ENCODE measurements around the gene KIFC1.
"Not testable (repeated sequence)": the region's sequence is repeated elsewhere in the genome, so short reads cannot be mapped to it uniquely, and the experiment has no call there.

The KIFC1 gene, protein sequence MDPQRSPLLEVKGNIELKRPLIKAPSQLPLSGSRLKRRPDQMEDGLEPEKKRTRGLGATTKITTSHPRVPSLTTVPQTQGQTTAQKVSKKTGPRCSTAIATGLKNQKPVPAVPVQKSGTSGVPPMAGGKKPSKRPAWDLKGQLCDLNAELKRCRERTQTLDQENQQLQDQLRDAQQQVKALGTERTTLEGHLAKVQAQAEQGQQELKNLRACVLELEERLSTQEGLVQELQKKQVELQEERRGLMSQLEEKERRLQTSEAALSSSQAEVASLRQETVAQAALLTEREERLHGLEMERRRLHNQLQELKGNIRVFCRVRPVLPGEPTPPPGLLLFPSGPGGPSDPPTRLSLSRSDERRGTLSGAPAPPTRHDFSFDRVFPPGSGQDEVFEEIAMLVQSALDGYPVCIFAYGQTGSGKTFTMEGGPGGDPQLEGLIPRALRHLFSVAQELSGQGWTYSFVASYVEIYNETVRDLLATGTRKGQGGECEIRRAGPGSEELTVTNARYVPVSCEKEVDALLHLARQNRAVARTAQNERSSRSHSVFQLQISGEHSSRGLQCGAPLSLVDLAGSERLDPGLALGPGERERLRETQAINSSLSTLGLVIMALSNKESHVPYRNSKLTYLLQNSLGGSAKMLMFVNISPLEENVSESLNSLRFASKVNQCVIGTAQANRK

DNA sequence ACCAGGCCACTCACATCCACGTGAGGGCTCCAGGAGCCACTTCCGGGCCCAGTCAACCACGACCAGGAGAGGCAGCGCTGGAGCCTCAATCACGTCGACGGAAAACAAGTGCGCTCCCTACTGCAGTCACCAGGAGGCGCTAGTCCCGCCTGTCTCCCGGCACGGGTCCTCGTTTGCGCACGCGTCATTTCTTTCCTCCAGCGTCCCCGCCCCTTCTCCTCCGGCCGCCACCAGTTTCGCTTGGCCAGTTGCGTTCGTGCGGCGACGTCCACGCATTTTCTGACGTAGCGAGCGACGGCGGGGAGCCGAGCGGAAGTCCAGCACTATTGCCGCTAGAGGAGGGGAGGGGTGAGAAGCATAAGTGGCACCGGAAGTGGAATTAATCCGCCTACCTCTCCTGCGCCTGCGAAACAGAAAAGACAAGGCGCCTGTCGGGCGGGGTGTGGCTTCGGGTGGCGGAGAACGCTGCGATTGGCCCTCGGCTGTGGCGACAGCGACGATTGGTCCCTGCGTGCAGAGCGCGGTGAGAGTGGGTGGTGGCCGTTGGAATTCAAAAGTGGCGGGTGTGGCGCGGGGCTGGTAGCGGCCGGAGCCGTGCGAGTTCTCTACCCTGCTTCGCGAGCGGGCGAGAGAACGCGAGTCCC, at the start of gene KIFC1:
Gene KIFC1 (plus strand): TSS at position 546 of the 644 bp plus-strand sequence. CDS start 163 bp downstream, outside the sequence.
- H3K36me3 ChIP-seq (ENCODE audit: control insufficient read depth in 1 of 2, insufficient read depth in 2 of 2, low read length in 2 of 2), result no peaks in the 10 kb centered on the region
- peaks cover 0 to 7% of the 10 kb centered on the region in 2 donors for H3K4me1 ChIP-seq (ENCODE audit: control insufficient read depth in 1 of 2, insufficient read depth in 2 of 2, low read length in 2 of 2)
- H3K9me3 ChIP-seq (ENCODE audit: control insufficient read depth in 1 of 2, low read length in 2 of 2), result no peaks in the 10 kb centered on the region
- H3K4me3 ChIP-seq (ENCODE audit: low read depth in 1 of 2, low read length in 2 of 2), result peak within 1 kb of the TSS; percentile 67 to 81
- H3K27me3 ChIP-seq (ENCODE audit: low read depth, low read length), result no peaks in the 10 kb centered on the region
- H3K27ac ChIP-seq (ENCODE audit: low read length), result peak within 1 kb of the TSS; percentile 83

DNA sequence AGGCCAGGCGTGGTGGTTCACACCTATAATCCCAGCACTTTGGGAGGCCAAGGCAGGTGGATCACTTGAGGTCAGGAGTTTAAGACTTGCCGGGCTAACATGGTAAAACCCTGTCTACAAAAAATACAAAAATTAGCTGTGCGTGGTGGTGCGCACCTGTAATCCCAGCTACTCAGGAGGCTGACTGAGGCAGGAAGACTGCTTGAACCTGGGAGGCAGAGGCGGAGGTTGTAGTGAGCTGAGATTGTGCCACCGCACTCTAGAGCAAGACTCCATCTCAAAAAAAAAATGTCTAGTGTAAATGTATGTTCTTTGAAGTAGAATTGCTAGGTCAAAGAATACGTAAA, 48.0 kb upstream of the KIFC1 start:
- not testable (repeated sequence) for H3K27ac ChIP-seq (ENCODE audit: low read length); H3K36me3 ChIP-seq (ENCODE audit: control insufficient read depth in 1 of 2, insufficient read depth in 2 of 2, low read length in 2 of 2)

DNA sequence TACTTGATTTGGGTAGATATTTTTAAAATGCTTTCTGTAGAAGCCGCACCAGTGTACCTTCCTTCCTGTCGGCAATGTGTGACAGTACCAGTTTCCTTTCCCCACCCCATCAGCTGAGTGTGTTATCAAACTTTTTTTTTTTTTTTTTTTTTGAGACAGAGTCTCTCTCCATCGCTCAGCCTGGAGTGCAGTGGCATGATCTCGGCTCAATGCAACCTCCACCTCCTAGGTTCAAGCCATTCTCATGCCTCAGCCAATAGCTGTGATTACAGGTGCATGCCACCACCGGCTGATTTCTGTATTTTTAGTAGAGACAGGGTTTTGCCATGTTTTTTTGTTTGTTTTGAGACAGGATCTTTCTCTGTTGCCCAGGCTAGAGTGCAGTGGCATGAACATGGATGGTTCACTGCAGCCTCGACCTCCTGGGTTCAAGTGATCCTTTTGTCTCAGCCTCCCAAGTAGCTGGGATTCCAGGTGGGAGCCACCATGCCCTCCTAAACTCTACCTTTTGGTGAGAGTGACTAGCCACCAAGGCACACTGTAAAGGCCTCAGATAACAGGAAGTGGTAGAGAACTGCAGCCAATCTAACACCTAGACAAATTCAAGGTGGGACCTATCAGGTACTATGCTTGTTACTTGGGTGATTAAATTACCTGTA, 47.5 kb upstream of the KIFC1 start:
- Histone ChIP-seq H3K36me3 (ENCODE audit: control insufficient read depth in 1 of 2, insufficient read depth in 2 of 2, low read length in 2 of 2) (no peaks in the 10 kb centered on the region), H3K27me3 (ENCODE audit: low read depth, low read length) (no peaks in the 10 kb centered on the region), H3K9me3 (ENCODE audit: control insufficient read depth in 1 of 2, low read length in 2 of 2) (no peaks in the 10 kb centered on the region), H3K4me3 (ENCODE audit: low read depth in 1 of 2, low read length in 2 of 2) (no peak overlapping the region), H3K27ac (ENCODE audit: low read length) (no peak overlapping the region), H3K4me1 (ENCODE audit: control insufficient read depth in 1 of 2, insufficient read depth in 2 of 2, low read length in 2 of 2) (peaks cover 0 to 4% of the 10 kb centered on the region in 2 donors)

More for the DNA sequence above, 48.0 kb upstream of the KIFC1 start:
- not testable (repeated sequence) for H3K4me3 ChIP-seq (ENCODE audit: low read depth in 1 of 2, low read length in 2 of 2); H3K27me3 ChIP-seq (ENCODE audit: low read depth, low read length); H3K4me1 ChIP-seq (ENCODE audit: control insufficient read depth in 1 of 2, insufficient read depth in 2 of 2, low read length in 2 of 2); H3K9me3 ChIP-seq (ENCODE audit: control insufficient read depth in 1 of 2, low read length in 2 of 2)

DNA sequence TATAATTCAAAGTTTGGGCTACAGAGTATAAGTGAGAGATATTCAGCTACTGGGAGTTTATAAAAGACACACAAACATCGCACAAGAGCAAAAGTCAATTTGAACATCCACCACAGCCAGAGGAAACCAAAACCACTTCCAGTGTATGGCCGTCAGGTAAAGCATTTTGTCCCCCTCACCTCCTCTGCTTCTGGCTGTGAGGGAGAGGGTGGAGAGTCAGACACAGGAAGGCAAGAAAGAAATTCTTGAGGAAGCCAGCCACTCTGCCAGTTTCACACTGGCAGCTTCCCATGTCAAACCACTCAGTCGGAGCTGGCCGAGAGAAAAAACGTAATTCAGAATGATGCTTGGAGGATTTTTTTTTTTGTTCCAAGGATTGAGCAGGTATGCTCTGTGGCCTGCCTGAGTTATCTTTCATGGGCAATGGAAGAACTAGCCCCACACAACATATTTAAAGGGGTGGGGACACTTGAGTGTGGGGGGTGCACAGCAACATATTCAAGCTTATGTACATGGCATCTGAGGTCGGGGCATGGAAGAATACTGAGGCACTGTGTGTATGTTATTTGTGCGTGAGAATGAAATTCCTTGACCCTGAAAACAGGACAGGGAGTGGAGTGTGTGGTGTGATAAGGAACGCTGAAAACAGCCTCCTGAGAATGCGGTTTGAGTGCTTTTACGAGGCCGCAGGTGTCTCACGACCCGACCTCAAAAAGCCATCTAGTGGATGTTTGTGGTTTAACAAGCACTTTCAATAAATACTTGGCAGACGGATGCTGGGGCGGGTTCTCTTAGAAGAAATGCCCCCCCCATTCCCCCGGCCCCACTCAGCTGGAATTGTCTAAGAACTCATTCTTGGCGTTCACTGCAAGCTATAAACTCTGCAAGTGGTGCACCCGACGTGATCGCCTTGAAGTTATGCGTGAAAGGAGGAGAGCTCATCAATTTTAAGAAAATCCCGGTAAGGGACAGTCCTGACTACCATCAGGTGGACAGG, 46.6 kb upstream of the KIFC1 start:
- no peak overlapping the region for H3K27ac ChIP-seq (ENCODE audit: low read length)
- no peak overlapping the region for H3K4me3 ChIP-seq (ENCODE audit: low read depth in 1 of 2, low read length in 2 of 2)
- H3K4me1 ChIP-seq (ENCODE audit: control insufficient read depth in 1 of 2, insufficient read depth in 2 of 2, low read length in 2 of 2), result peaks cover 0 to 4% of the 10 kb centered on the region in 2 donors
- no peaks in the 10 kb centered on the region for H3K9me3 ChIP-seq (ENCODE audit: control insufficient read depth in 1 of 2, low read length in 2 of 2)
- no peaks in the 10 kb centered on the region for H3K36me3 ChIP-seq (ENCODE audit: control insufficient read depth in 1 of 2, insufficient read depth in 2 of 2, low read length in 2 of 2)
- no peaks in the 10 kb centered on the region for H3K27me3 ChIP-seq (ENCODE audit: low read depth, low read length)

DNA sequence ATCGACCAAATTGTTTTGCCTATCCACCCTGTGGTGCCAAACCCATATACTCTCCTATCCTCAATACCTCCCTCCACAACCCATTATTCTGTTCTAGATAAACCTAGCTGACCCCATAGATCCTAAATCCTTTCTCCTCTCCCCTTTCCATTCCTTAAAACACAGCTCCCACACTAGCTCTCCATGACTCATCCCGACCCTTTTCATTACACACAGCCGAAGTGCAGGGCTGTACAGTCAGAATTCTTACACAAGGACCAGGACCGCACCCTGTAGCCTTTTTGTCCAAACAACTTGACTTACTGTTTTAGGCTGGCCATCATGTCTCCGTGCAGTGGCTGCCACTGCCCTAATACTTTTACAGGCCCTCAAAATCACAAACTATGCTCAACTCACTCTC, 44.7 kb upstream of the KIFC1 start:
- not testable (repeated sequence) for H3K4me3 ChIP-seq (ENCODE audit: low read depth in 1 of 2, low read length in 2 of 2); H3K4me1 ChIP-seq (ENCODE audit: control insufficient read depth in 1 of 2, insufficient read depth in 2 of 2, low read length in 2 of 2); H3K9me3 ChIP-seq (ENCODE audit: control insufficient read depth in 1 of 2, low read length in 2 of 2); H3K27ac ChIP-seq (ENCODE audit: low read length); H3K27me3 ChIP-seq (ENCODE audit: low read depth, low read length); H3K36me3 ChIP-seq (ENCODE audit: control insufficient read depth in 1 of 2, insufficient read depth in 2 of 2, low read length in 2 of 2)

DNA sequence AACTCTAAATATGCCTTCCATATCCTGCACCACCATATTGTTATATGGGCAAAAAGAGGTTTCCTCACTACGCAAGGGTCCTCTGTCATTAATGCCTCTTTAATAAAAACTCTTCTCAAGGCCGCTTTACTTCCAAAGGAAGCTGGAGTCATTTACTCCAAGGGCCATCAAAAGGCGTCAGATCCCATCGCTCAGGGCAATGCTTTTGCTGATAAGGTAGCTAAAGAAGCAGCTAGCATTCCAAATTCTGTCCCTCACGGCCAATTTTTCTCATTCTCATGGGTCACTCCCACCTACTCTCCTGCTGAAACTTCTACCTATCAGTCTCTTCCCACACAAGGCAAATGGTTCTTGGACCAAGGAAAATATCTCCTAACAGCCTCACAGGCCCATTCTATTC, 43.8 kb upstream of the KIFC1 start:
- H3K9me3 ChIP-seq (ENCODE audit: control insufficient read depth in 1 of 2, low read length in 2 of 2), result no peaks in the 10 kb centered on the region
- no peaks in the 10 kb centered on the region for H3K36me3 ChIP-seq (ENCODE audit: control insufficient read depth in 1 of 2, insufficient read depth in 2 of 2, low read length in 2 of 2)
- H3K27ac ChIP-seq (ENCODE audit: low read length), result no peak overlapping the region
- no peaks in the 10 kb centered on the region for H3K27me3 ChIP-seq (ENCODE audit: low read depth, low read length)
- no peak overlapping the region for H3K4me3 ChIP-seq (ENCODE audit: low read depth in 1 of 2, low read length in 2 of 2)
- H3K4me1 ChIP-seq (ENCODE audit: control insufficient read depth in 1 of 2, insufficient read depth in 2 of 2, low read length in 2 of 2), result peaks cover 0 to 4% of the 10 kb centered on the region in 2 donors

DNA sequence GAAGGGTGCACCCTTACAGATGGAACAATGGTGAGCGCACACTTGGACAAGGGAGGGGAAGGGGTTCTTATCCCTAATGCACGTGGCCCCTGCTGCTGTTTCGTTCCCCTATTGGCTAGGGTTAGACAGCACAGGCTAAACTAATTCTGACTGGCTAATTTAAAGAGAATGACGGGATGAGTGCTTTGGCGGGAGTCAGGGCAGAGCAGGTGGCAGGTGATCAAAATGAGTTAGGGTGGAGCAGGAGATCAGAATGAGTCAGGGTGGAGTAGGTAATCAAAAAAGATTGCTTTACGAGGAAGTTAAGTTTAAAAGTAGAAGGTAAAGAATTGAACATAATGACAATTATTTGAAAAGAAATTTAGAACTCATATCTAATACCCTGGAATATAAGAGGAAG, 35.8 kb upstream of the KIFC1 start:
- not testable (repeated sequence) for H3K4me3 ChIP-seq (ENCODE audit: low read depth in 1 of 2, low read length in 2 of 2); H3K27me3 ChIP-seq (ENCODE audit: low read depth, low read length); H3K9me3 ChIP-seq (ENCODE audit: control insufficient read depth in 1 of 2, low read length in 2 of 2); H3K27ac ChIP-seq (ENCODE audit: low read length); H3K36me3 ChIP-seq (ENCODE audit: control insufficient read depth in 1 of 2, insufficient read depth in 2 of 2, low read length in 2 of 2); H3K4me1 ChIP-seq (ENCODE audit: control insufficient read depth in 1 of 2, insufficient read depth in 2 of 2, low read length in 2 of 2)

DNA sequence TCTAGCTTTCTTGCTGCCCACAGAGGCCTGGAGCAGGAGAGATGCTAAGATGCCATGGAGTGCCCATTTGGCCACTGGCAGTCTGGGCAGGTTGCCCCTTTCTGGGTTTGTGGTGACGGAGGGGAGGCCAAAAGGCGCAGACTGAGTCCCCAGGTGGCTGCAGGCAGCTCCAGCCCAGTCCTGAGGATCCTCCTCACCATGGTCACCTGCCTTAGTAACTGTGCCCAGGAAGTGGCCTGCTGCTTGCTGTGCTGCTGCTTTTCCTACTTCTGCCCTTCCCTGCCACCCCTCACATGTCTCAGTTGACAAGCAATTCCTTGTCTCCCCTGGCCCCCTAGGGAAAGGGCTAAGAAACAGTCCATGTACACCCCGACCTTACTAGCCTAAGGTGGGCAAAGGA, 35.3 kb upstream of the KIFC1 start:
- Histone ChIP-seq H3K4me1 (ENCODE audit: control insufficient read depth in 1 of 2, insufficient read depth in 2 of 2, low read length in 2 of 2) (no peaks in the 10 kb centered on the region), H3K27me3 (ENCODE audit: low read depth, low read length) (no peaks in the 10 kb centered on the region), H3K36me3 (ENCODE audit: control insufficient read depth in 1 of 2, insufficient read depth in 2 of 2, low read length in 2 of 2) (no peaks in the 10 kb centered on the region), H3K4me3 (ENCODE audit: low read depth in 1 of 2, low read length in 2 of 2) (no peak overlapping the region), H3K27ac (ENCODE audit: low read length) (no peak overlapping the region), H3K9me3 (ENCODE audit: control insufficient read depth in 1 of 2, low read length in 2 of 2) (no peaks in the 10 kb centered on the region)

DNA sequence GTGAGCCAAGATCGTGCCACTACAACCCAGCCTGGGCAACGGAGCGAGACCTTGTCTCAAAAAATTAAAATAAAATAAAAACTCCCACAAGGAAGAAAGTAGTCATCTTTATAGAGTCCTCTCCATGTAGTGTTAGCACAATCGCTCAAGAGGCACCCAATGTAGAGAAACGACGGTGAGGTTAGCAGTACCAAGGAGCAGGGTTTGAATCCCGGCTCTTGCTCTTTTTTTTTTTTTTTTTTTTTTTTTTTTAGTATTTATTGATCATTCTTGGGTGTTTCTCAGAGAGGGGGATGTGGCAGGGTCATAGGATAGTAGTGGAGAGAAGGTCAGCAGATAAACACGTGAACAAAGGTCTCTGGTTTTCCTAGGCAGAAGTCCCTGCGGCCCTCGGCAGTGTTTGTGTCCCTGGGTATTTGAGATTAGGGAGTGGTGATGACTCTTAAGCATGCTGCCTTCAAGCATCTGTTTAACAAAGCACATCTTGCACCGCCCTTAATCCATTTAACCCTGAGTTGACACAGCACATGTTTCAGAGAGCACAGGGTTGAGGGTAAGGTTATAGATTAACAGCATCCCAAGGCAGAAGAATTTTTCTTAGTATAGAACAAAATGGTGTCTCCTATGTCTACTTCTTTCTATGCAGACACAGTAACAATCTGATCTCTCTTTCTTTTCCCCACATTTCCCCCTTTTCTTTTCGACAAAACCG, 34.3 kb upstream of the KIFC1 start:
- H3K9me3 ChIP-seq (ENCODE audit: control insufficient read depth in 1 of 2, low read length in 2 of 2); H3K27ac ChIP-seq (ENCODE audit: low read length); H3K36me3 ChIP-seq (ENCODE audit: control insufficient read depth in 1 of 2, insufficient read depth in 2 of 2, low read length in 2 of 2); H3K4me1 ChIP-seq (ENCODE audit: control insufficient read depth in 1 of 2, insufficient read depth in 2 of 2, low read length in 2 of 2); H3K4me3 ChIP-seq (ENCODE audit: low read depth in 1 of 2, low read length in 2 of 2); H3K27me3 ChIP-seq (ENCODE audit: low read depth, low read length): not testable (repeated sequence)

DNA sequence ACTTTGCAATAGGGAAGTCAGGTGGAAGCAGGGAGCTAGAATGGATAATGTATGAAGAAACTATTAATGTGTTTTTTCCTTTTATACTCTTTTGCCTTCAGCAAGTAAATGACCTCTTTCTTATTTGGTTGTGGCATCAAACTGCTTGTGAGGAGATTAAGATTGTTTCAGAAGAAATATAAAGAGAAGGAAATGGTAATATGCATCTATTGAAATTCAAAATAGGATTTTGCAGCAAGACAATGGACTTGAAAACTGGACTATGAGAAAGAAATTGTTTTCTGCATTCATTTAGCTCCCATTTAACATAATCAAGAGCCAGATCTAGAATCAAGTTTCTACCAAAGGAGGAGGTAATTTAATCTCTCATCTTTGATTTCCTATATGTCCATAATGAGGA, 32.3 kb upstream of the KIFC1 start:
- Histone ChIP-seq H3K27me3 (ENCODE audit: low read depth, low read length) (no peaks in the 10 kb centered on the region), H3K9me3 (ENCODE audit: control insufficient read depth in 1 of 2, low read length in 2 of 2) (no peaks in the 10 kb centered on the region), H3K36me3 (ENCODE audit: control insufficient read depth in 1 of 2, insufficient read depth in 2 of 2, low read length in 2 of 2) (no peaks in the 10 kb centered on the region), H3K27ac (ENCODE audit: low read length) (no peak overlapping the region), H3K4me3 (ENCODE audit: low read depth in 1 of 2, low read length in 2 of 2) (no peak overlapping the region), H3K4me1 (ENCODE audit: control insufficient read depth in 1 of 2, insufficient read depth in 2 of 2, low read length in 2 of 2) (no peaks in the 10 kb centered on the region)

Measured in muscle layer of duodenum (tissue), 2 donors.